Tibial nerve (tissue), 4 donors: Measurements from ENCODE around the gene CNTN5.

Experiments
- CTCF ChIP-seq, 5 experiments: fragments of 200-600 bp in 3 of 5; fragments of 450-650 bp in 2 of 5; sonication (generic) in 3 of 5; IDR thresholded peaks; one replicate each; pipeline ENCODE4 v1.5.1; 2016 to 2019; ENCODE audit warnings: antibody characterized with exemption in 5 of 5, mild to moderate bottlenecking in 3 of 5, moderate library complexity in 2 of 5
- EP300 ChIP-seq, 2 donors: sonication (generic); formaldehyde crosslinking; IDR thresholded peaks; one replicate each; pipeline ENCODE4 v1.6.1; 2017; ENCODE audit warnings: antibody characterized with exemption in 2 of 2, mild to moderate bottlenecking in 1 of 2
- POLR2A ChIP-seq, 2 donors: fragments of 450-650 bp; IDR thresholded peaks; one replicate each; pipeline ENCODE4 v1.6.1; 2017; ENCODE audit warnings: antibody characterized with exemption in 2 of 2, mild to moderate bottlenecking in 2 of 2, moderate library complexity in 2 of 2

- TF ChIP-seq CTCF (IDR thresholded peaks at IDR 0.05) = no peak
- TF ChIP-seq POLR2A (IDR thresholded peaks at IDR 0.05) = no peak
- no peak for TF ChIP-seq EP300 (IDR thresholded peaks at IDR 0.05)
Observed at GRCh38 chr11:99791354-99791753, 770.6 kb downstream of the CNTN5 start.
